NCI-H146 (cell line): ENCODE measurements around the gene PEAK1.
A peak's percentile ranks its signal among the peaks of the same experiment; 100 is the strongest.

Experiments
- DNase-seq: peaks from one replicate; lab custom pipeline; 2025; lab: John Stamatoyannopoulos, UW

PEAK1 gene

GRCh38 chr15:77419836-77420609 is at the start of gene PEAK1:
Gene PEAK1, minus strand, starts transcription at chr15:77420104. Its CDS starts 238,178 bp downstream, at chr15:77181926.
- DNase-seq, result peak; percentile 96

DNA sequence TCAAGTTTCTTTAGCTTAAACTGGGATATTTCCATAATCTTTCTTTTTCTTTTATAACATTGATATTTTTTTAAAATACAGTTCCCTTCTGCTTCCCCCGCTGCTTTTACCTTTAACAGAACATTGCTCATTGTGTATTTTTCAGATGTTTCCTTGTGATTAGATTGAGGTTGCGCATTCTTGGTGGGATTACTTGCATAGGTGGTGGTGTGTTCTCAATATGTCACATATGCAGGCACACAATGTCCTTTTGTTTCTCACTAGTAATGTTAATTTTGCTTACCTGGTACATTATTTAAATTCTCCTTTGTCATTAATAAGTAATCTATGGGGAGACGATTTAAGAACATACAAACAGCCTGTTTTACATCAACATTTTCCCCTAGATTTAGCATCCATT is 49.0 kb upstream of the PEAK1 start:
- no peak for DNase-seq

DNA sequence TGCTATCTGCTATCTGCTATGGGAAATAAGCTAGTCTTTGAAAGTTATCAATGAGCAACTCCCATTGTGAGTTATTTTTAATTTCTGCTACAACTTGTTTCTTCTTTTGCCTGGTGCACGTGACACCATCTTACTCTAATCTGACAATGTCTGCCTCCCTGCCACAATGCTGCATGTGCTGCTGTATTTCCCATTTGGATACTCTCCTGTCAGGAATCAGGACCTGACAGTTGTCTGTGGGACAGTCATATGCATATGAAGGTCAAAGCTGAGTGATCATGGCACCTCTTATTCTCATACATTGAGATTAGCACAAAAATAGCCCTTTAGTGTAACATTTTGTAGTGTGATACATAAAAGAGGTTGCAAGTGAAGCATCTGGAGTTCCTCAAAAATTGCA is 46.6 kb upstream of the PEAK1 start:
- no peak for DNase-seq

DNA sequence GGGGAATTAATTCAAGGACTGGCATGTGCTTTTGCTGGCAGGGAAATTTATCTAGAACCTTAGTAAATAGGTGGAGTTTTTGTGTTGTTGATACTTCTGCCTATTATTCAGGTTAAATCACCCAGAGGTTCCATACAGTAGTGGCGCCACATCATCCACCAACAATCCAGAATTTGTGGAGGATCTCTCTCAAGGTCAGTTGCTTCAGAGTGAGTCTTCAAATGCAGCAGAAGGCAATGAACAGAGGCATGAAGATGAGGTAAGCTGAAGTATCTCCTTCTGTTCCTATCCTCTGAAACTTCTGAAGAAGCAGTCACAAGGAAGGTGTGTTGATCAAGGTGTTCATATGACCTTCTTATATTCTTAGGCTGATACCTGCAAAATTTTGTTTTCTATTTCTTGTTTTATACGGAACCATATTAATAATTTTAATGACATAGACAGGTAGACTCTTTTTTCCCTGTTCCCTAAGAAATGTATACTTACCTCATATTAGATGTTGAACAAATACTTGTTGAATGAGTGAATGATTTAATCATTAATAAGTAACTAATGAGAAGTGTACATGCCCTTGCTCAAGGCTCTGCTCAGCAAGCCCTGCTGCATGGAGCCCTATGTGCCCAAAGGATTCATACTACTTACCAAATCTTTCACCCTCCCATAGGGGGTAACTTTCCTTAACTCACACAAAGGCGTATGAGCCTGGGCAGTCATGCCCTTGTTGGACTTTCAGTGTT is 44.4 kb upstream of the PEAK1 start:
- DNase-seq, result no peak

DNA sequence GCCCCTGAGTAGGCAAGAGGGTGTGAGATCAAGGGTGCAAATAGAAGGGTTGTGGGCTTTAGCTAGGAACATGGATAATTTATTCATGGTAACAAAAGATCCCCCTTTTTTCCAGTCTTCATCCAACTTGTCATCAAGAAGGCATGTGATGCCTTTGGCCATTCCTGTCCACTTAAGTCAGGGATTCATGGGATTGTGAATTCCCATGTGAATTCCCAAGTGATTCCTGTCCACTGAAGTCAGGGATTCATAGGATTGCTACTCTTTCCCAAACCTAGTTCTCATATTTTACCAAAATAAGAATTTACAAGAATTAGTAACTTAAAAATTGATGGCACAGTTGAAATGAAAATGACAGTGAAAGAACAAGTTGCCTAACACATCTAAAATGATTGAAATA is 41.6 kb upstream of the PEAK1 start:
- no peak for DNase-seq

- DNase-seq, result no peak
Measured at GRCh38 chr15:77459031-77459430, 39.1 kb upstream of the PEAK1 start.

- no peak for DNase-seq
Measured at GRCh38 chr15:77457905-77458265, 38.0 kb upstream of the PEAK1 start.

DNA sequence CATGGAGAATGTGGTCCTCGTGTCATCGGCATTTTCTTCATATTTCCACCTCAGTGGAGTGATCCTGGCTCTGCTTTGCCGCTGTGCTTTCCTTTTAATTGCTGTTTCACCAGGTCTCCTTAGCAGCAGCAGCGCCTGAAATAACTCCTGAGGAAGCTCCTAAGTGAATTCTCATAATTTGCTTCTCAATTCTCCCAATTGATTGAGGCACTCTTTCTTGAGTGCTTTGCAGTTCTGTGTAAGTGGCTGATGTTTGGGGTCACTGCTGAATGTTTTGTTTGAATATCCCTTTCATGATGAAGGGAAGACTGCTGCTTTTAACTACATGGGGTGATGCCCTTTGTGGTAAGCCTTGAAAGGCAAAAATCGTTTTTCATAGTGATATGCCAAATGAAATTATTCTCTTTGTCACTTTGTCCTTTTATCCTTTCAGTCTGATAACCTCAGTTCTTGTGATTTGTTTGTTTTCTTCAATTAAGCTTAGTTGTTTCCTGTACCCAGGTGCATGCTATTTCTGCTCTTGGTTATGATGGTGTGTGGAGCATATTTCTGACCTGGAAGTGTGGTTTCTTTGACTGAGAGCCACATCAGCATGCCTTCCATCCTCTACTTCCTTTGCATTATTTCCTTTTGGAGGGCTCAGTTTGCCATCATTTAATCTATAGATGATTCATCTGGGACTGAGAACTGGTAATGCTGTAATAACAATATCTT is 37.4 kb upstream of the PEAK1 start:
- DNase-seq, result peak; percentile 48

- no peak for DNase-seq
Measured at GRCh38 chr15:77456746-77457145, 36.8 kb upstream of the PEAK1 start.

DNA sequence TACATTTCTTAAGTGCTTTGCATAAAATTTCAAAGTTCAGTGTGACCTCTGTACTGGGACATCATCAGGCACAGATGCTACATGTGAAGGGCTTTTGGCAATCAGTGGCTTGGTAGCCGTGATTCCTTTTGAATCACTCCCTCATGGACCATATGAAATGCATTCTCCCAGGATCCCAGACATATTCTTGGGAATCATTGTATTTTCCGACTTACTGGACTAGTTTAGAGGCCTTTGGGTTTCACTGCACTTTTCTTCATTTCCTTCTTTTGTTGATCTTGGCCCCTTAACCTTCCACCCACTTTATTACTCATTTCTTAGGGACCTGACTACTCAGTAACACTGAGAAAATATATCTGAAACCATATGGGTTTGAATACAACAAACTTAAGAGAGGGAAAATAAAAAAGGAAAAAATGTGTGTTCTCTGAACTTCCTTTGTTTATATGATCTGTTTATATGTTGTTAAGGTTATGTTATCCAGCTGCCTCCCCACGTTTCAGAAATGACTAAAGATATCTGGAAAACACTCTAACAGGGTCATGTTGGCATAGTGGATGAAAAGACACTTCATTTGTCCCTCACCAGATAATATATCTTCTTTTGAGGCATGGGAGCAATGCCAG is 35.9 kb upstream of the PEAK1 start:
- DNase-seq, result no peak

- DNase-seq, result no peak
Measured at GRCh38 chr15:77454951-77455350, 35.0 kb upstream of the PEAK1 start.

DNA sequence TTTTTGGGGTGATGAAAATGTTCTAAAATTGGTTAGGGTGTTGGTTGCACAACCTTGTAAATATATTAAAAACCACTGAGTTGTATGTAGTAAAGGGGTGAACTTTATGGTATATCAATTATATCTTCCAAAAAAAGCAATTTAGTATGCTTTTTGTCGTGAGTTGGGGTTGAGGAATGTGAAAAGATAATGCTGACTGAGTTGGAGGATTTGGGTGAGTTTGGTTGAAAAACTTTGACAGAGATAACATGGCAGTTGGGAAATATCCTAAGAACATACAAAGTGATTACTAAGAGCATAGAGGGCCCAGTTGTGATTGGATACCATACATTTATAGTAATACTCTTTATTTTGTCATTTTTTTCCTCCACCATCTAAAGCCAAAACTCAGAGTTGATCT is 34.4 kb upstream of the PEAK1 start:
- no peak for DNase-seq

DNA sequence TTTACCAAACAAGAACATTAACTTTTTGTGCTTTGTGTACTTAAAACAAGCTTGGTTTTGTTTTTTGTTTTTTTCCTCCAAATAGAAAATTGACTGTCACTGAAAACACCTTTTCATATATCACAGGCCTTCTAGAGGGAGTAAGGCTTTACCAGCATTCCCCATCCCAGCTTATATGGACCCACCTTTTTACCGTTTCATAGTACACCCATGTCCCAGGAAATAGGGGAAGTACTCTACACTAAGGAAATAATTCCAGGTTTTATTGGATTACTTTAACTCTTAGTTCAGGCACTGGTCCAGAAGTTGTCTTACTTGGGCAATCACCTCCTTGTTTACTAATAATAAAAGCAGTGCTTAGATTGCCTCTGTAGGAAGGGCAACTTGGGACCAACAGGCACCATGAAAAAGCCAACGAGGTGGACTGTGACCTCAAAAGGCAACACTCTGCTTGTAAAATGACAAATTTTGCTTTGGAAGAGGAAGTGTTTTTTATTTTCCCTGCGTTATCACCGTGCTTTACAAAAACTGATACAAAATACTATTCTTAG is 27.0 kb upstream of the PEAK1 start:
- DNase-seq, result no peak

DNA sequence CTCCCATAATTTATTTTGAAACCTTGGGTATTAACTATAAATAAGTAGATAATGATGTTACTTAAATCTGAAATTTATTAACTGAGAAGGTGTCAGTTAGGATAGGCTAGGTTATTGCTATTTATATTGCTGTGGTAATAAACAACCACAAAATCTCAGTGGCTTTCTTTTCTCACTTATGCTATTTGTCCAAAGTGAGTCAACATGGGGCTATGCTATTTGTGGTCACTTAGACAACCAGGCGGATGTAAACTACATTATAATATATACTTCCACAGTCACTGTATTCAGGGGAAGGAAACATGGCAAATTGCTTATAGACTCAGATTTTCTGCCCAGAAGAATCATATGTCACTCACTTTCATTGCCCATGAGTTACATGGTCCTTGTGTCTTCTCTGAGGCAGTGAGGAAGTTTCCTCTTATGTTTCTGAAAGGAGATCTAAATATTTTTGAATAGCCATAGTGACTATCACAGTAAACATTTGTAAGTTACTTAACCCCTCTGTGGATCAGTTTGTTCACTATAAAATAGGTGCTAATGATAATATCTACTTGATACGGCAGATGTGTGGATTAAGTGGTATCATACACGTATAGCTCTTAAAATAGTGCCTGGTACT is 20.6 kb upstream of the PEAK1 start:
- no peak for DNase-seq

DNA sequence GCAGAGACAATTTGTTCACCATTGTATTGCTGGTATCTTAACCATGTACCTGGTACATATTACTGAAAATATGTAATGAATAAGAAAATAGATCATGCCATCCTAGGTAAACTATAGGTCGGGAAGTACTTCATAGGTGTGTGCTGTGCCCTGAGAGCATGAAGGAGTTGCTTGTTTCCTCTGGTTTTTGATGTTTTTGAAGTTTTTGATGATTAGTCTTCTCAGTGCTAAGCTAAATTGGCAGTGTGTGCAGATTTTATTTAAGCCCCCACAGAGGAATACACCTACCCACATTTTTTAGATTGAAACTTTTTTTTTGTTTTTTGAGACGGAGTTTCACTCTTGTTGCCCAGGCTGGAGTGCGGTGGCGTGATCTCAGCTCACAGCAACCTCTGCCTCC is 17.4 kb upstream of the PEAK1 start:
- DNase-seq, result no peak

DNA sequence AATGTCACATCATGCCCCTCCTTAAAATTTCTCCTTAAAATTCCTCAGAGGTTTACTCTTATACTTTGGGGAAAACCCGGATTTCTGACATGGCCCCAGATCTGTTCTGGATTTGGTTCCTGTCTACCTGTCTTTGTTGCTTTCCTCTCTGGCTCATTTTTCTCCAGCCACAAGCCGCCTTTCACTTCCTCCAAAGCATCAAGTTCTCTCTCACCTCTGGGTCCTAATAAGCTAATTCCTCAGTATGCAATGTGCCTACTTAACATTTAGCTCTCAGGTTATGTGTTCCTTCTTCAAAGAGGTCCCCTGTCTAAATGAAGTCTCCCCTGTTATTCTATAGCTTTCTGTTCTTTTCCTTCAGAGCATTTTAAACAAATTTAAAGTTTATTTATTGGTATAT is 16.9 kb upstream of the PEAK1 start:
- DNase-seq, result no peak

DNA sequence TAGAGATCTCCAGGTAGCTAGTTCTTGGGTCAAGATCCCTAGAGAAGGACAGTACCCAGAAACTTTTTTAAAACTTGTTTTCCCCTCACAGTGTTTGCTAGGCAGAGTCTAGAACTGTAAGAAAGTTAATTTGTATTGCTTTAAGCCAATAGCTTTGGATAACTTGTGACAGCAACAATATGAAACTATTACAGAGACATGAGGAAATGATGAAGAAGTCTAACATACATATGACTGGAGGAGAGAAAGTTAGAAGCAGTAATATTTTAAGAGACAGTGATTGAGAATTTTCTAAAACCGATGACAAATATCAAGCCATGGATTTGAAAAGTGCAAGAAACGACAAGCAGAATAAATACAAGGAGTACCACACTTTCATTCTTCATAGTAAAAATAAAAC is 10.7 kb upstream of the PEAK1 start:
- no peak for DNase-seq

- no peak for DNase-seq
Measured at GRCh38 chr15:77430213-77430612, 10.3 kb upstream of the PEAK1 start.

DNA sequence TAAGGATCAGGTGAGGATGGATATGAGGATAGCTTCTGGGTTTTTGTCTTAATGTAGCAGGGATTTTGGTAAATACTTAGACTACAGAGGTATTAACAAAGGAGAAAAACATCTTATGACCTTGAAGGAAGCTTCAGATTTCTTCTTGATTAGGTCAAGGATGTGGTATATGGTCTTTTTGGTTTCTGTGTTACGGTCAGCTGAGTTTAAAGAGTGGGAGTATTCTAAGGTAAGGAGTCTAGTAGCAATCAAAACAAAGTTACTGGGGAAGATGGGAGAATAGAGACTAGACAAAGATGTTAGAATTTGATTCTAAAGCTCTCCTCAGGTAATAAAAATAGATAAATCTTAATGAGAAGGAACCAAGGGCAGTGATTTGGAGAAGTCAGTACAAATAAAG is 7.0 kb upstream of the PEAK1 start:
- DNase-seq, result no peak

DNA sequence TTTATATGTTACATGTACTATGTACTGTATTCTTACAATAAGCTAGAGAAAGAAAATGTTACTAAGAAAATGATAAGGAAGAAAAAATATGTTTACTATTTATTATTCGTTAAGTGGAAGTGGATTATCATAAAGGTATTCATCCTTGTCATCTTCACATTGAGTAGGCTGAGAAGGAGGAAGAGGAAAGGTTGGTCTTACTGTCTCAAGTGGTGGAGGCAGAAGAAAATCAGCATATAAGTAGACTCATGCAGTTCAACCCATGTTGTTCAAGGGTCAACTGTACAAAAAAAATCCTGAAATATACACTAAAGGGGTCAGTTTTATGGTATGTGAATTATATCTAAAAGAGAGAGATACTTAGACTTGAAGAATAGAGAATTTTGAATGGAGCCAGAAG is 6.5 kb upstream of the PEAK1 start:
- DNase-seq, result no peak

- no peak for DNase-seq
Measured at GRCh38 chr15:77425104-77425503, 5.2 kb upstream of the PEAK1 start.

DNA sequence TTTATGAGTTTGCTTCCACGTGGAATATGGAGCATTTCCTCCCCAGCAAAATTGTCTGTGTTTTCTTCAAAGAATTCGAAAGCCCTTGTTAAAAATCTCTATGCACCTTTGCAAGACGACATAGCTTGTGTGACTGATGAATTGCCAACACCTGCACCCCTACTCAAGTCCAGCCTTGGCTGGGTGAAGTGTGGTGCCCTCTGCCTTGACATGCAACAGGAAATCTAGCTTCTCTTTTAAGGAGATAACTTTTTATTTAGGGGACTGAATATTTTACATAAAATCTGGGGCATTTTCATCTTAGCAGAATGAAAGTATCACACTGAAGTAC is 1.4 kb upstream of the PEAK1 start:
- peak; percentile 4 for DNase-seq
